ENCODE data around the gene DPEP1.

- no peak for TF ChIP-seq CTCF (IDR thresholded peaks at IDR 0.05)
- no peak for TF ChIP-seq POLR2A (IDR thresholded peaks at IDR 0.05)
- TF ChIP-seq EP300 (IDR thresholded peaks at IDR 0.05): no peak
Measured at GRCh38 chr16:89618109-89618998, 4.9 kb downstream of the DPEP1 start.
